Measurements from ENCODE around the gene SNAP91.
"Not testable (repeated sequence)": the region's sequence is repeated elsewhere in the genome, so short reads cannot be mapped to it uniquely, and the experiment has no call there.

Gene SNAP91

GRCh38 chr6:83708970-83709747, at the start of gene SNAP91:
SNAP91 (minus strand) TSS chr6:83709101; CDS start chr6:83707927, 1,174 bp downstream.
- DNase-seq, result no peak

GRCh38 chr6:83758533-83758932, 49.6 kb upstream of the SNAP91 start:
- DNase-seq, result no peak

DNA sequence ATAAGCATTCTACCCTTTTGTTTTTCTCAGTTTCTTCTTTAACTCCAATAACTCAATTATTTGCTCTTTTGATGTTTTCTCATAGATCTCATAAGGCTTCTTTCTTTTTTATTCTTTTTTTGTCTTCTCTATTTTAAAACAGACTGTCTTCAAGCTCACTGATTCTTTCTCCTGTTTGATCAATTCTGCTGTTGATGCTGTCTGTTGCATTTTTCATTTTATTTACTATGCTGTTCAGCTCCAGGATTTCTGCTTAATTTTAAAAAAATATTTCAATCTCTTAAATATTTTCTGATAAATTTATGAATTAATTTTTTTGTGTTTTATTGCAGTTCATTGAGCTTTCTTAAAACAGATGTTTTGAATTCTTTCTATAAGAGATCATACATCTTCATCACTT, 48.1 kb upstream of the SNAP91 start:
- no peak for DNase-seq

DNA sequence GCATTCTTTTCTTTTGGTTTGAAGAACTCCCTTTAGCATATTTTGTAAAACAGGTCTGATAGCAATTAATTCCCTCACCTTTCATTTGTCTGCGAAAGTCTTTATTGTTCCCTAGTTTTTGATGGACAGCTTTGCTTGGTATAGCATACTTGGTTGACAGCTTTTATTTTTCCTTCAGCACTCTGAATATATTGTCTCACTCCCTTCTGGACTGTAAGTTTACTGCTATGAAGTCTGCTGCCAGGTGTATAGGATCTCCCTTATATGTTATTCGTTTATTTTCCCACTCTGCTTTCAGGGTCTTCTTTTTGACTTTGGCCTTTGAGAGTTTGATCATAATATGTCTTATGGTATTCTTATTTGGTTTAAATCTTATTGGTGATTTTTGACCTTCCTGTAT, 47.7 kb upstream of the SNAP91 start:
- no peak for DNase-seq

DNA sequence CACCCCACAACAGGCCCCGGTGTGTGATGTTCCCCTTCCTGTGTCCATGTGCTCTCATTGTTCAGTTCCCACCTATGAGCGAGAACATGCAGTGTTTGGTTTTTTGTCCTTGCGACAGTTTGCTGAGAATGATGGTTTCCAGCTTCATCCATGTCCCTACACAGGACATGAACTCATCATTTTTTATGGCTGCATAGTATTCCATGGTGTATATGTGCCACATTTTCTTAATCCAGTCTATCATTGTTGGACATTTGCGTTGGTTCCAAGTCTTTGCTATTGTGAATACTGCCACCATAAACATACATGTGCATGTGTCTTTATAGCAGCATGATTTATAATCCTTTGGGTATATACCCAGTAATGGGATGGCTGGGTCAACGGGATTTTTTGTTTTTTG, 43.5 kb upstream of the SNAP91 start:
- not testable (repeated sequence) for DNase-seq

DNA sequence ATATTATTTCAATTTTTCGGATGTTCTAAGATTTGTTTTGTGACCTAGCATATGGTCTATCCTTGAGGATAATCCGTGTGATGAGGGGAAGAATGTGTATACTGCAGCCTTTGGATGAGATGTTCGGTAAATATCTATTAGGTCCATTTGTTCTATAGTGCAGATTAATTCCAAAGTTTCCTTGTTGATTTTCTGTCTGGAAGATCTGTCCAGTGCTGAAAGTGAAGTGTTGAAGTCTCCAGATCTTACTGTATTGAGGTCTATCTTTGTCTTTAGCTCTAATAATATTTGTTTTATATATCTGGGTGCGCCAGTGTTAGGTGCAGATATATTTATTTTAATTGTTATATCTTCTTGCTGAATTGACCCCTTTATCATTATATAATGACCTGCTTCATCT, 32.2 kb upstream of the SNAP91 start:
- no peak for DNase-seq

DNA sequence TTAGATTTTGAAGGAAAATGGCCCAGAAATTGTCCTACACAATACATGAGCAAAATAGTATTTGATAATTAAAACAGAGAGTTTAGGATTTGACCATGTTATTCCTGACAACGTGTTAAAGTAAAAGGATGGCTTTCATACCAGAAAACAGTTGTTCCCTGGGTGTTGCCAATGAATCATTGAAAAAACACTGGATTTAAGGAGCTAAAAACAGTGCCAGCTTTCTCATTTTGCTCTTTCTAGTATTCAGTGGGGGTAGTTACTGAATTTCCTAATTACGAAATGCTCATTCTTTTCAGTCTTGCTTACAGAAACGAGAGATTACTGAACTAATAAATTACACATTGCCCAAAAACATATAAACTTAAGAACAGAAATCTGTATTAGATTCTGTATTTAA, 26.6 kb upstream of the SNAP91 start:
- DNase-seq, result no peak

DNA sequence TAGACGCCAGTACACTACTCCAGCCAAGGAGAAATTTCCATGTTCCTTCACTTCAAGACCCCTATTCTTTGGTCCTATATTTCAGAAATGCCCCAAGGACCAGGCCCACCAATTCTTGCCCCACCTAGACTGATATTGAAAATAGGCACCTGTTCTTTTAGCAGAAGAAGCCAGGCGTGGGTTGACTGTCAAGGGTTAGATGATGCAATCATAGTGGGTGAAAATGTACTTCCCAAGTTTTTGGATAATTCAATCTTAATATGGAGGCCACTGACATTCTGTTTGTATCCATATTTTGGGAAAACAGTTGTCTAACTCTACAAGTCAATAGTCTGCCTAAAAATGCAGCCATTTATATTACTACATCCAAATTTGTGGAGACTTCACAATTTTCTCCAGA, 21.0 kb upstream of the SNAP91 start:
- no peak for DNase-seq

GRCh38 chr6:83722876-83723275, 14.0 kb upstream of the SNAP91 start:
- DNase-seq, result no peak

DNA sequence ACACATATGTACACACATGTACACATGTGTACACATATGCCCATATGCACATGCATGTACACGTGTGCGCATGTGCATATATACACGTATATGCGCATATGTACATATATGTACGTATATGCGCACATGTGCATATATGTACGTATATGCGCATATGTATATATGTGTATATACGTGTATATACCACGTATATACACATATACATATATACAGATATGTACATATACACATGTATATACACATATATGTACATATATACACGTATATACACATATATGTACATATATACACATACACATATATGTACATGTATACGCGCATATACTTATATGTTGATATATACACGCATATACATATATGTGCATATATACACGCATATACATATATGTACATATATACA, 8.9 kb upstream of the SNAP91 start:
- DNase-seq, result no peak

GRCh38 chr6:83711958-83712357, 3.1 kb upstream of the SNAP91 start:
- no peak for DNase-seq

DNA sequence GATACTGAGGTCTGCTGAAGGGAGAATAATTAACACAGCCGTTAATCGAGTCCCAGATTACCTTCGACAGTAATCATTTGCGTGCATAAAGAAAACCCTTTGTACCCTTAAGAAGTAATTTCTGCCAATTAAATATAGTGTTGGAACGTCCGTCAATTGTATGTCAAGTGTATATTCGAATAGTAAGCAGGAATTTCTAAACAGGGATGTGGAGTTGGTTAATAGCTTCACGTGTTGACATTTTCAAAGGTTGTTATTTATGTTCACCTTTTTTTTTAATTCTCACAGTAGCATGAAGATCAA, 798 bp upstream of the SNAP91 start:
- no peak for DNase-seq

DNA sequence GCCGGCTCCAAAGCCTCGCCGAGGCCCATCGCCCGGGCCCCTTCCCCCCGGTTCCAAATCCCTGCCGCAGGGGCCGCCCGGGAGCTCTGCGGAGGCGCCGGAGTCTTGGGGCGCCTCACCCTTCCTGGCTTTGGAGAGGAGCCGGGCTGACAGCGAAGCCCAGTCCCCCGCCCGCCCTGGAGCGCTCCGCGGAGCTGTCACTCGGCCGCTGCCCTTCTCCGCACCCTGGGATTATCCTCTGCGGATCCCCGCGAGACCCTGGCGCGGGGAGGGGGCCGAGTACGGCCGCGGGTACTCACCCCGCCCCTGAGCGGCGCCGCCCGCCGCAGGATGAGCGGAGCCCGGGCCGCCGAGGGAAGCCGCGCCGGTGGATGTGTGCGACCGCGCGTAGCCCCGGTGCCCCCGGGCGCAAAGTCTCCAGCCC, 343 bp downstream of the SNAP91 start:
- no peak for DNase-seq

- no peak for DNase-seq
These were observed 914 bp downstream of the SNAP91 start for GRCh38 chr6:83707829-83708545.

GRCh38 chr6:83702749-83703148, 6.2 kb downstream of the SNAP91 start:
- no peak for DNase-seq

DNA sequence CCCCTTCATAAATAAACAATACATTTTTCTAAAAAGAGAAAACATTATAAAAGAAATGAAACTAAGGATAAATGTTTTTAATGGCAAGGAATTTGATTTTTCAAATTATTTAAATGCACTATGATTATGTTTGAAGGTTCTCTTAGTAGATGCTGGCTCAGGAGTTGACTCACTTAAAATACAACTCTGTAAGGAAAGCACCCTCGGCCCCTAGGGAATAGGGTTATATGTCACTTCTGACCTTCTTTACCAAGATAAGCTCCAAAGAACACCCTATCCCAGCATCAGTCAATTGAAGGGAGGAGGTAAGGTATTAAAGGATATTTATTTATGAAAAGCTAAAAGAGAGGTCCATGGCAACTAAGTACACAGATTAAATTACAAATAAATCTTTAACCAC, 6.8 kb downstream of the SNAP91 start:
- DNase-seq, result no peak

GRCh38 chr6:83696674-83697073, 12.2 kb downstream of the SNAP91 start:
- DNase-seq, result no peak

GRCh38 chr6:83685481-83685880, 23.4 kb downstream of the SNAP91 start:
- no peak for DNase-seq

- DNase-seq, result no peak
These were observed 31.1 kb downstream of the SNAP91 start for GRCh38 chr6:83677791-83678190.

DNA sequence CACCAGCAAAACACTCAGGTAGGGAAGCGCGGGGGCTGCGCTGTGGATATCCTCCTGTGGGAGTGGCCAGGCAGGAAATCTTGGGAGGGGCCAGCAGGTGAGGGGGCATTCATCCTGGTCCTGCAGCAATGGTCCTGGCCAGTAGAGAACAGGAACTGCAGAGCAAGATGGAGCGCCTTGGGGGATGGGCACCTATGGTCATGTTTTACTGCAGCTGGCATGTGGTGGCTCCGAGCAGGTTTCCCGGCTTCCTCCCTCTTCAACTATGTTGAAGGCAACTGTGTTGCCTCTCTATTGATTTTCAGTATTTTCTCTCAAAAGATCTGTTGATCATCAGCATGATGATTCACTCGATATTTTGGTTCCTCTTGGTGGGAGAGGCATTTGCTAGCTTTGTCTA, 70.9 kb downstream of the SNAP91 start:
- no peak for DNase-seq

DNA sequence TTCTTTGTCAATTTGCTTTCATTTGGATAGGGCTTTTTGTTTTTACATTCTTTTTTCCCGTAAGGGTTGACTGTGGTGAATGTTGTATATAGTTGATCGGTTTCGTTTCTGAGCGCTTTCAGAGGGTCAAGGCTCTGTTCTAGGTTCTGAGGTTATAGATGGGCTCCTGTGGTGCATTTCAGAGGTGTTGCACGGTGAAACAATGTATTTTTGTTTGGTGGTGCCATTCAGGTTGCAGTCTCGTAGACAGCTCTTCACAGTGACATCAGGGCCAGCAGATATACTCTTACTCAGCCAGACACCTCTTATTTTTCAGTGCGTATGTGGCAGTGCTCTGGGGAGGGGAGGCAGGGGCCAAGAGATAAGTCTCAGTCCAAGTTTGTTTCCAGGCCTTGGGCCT, 72.1 kb downstream of the SNAP91 start:
- DNase-seq, result no peak

GRCh38 chr6:83633609-83634008, 75.3 kb downstream of the SNAP91 start:
- DNase-seq, result no peak

- DNase-seq, result no peak
These were observed 75.8 kb downstream of the SNAP91 start for GRCh38 chr6:83633149-83633548.

- not testable (repeated sequence) for DNase-seq
These were observed 79.0 kb downstream of the SNAP91 start for GRCh38 chr6:83629908-83630307.
